ENCODE results near the gene ATE1.

ATE1 gene

GRCh38 chr10:121695731-121696464, 231.9 kb downstream of the ATE1 start:
- no peak overlapping the region for H3K27ac ChIP-seq
- TF ChIP-seq CTCF (conservative IDR thresholded peaks at IDR 0.05) (no peak), ZFX (IDR thresholded peaks at IDR 0.05) (no peak)

- TF ChIP-seq ZFX (IDR thresholded peaks at IDR 0.05) (no peak), CTCF (conservative IDR thresholded peaks at IDR 0.05) (no peak)
- H3K27ac ChIP-seq = no peak overlapping the region
Observed at GRCh38 chr10:121694966-121695643, 232.7 kb downstream of the ATE1 start.

GRCh38 chr10:121694327-121694965, 233.4 kb downstream of the ATE1 start:
- no peak overlapping the region for H3K27ac ChIP-seq
- TF ChIP-seq CTCF (conservative IDR thresholded peaks at IDR 0.05) (no peak), ZFX (IDR thresholded peaks at IDR 0.05) (no peak)

GRCh38 chr10:121692626-121693025, 235.2 kb downstream of the ATE1 start:
- TF ChIP-seq ZFX (IDR thresholded peaks at IDR 0.05) (no peak), CTCF (conservative IDR thresholded peaks at IDR 0.05) (no peak)
- no peak overlapping the region for H3K27ac ChIP-seq

- TF ChIP-seq ZFX (IDR thresholded peaks at IDR 0.05) = no peak
- TF ChIP-seq CTCF (conservative IDR thresholded peaks at IDR 0.05) = no peak
Observed at GRCh38 chr10:121690970-121691369, 236.9 kb downstream of the ATE1 start.

More at GRCh38 chr10:121690970-121691369, 236.9 kb downstream of the ATE1 start:
- no peak overlapping the region for H3K27ac ChIP-seq
